ENCODE results near the gene SUSD4. TPM values are rescaled to one million over a fixed set of nuclear protein-coding genes. Genes with fewer than 3 reads are reported as not detected.

The SUSD4 gene
- total RNA-seq, 2 donors from 2014 or later: 0.58 to 1.1 TPM

DNA sequence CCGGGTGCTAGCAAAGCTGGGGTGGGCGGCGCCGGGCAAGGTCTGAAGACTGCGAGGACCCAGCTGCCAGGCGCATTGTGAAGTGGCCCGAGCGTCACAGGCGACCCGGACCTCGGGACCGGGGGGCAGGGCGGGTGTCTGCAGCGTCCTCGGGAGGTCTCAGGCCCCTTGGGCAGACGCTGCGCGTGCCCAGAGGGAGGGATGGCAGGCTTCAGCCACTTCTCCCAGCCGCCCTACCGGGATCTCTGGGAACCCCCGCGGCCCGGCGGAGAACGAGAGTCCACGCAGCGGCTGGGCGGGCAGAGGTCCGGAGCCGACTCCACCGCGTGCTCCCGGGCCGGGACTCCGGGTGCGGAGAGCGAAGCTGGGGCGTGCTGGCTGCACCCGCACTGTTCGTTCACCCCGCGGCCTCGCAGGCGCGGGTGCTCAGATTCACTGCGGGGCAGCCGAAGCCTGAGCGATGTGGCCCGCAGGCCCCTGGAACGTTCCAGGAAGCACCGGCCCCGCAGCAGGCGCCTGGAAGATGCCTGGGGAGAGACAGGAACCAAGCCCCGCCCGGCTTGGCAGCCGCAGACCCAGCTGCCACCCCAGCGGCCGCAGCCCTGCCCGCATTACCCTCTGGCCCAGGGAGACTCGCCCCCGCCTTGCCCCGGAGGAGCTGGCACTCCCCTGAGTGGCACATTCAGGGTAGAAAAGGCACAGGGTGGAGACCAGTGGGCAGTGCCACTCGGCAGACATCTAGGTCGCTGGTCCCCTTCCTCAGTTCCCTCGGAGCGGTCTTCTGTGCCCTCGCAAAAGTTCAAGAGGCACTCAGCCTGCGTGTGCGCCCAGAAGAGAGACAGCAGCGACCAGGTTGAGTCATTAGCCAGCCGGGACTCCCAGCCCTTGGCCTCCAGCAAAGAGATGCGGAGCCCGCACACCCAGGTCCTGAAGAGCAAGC is 29.6 kb upstream of the SUSD4 start, which contains the start of gene CCDC185:
Gene CCDC185, plus strand, starts transcription at position 141 of the 940 bp plus-strand sequence. Its CDS starts 61 bp downstream, at position 202.
- peak within 1 kb of the TSS in 1 of 2 donors; percentile 20 for H3K4me3 Mint-ChIP-seq
- peaks cover 35% of the 10 kb centered on the region for H3K27me3 Mint-ChIP-seq (ENCODE audit: low read depth)
- no peak within 1 kb of the TSS for H3K27ac Mint-ChIP-seq
- no peaks in the 10 kb centered on the region for H3K4me1 Mint-ChIP-seq (ENCODE audit: low read depth)
- no peaks in the 10 kb centered on the region for H3K9me3 Mint-ChIP-seq
- DNase-seq: no peak
- H3K36me3 Mint-ChIP-seq (ENCODE audit: insufficient read depth in 2 of 2): peaks cover 0 to 2% of the 10 kb centered on the region in 2 donors
- peak; percentile 25 for ATAC-seq (replicated peaks in 1 of 2)

- no peak overlapping the region for H3K4me3 Mint-ChIP-seq
- no peak for DNase-seq
- H3K27ac Mint-ChIP-seq: no peak overlapping the region
- H3K27me3 Mint-ChIP-seq (ENCODE audit: low read depth): peaks cover 35% of the 10 kb centered on the region
- peaks cover 0 to 2% of the 10 kb centered on the region in 2 donors for H3K36me3 Mint-ChIP-seq (ENCODE audit: insufficient read depth in 2 of 2)
- no peaks in the 10 kb centered on the region for H3K9me3 Mint-ChIP-seq
- no peaks in the 10 kb centered on the region for H3K4me1 Mint-ChIP-seq (ENCODE audit: low read depth)
- no peak for ATAC-seq (replicated peaks in 1 of 2)
These were observed 26.6 kb upstream of the SUSD4 start for GRCh38 chr1:223390618-223391017.

DNA sequence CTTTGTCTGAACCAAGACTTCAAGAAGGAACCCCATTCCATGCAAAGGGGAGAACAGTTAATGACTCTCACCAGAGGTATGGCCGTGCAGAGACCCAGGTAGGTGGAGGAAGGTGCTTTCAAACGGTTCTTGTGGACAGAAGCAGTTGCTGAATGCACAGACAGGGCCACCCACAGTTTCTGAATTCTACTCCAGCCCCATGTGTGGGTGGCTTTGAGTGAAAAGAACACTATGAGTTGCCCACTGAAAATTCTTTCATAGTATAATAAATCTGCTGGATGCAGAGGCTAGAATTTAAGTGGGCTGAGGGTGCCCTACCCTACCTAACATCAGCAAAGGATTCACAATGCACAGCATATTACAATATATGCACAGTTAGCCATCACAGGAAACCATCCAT is 22.0 kb upstream of the SUSD4 start:
- no peak for DNase-seq
- no peaks in the 10 kb centered on the region for H3K36me3 Mint-ChIP-seq (ENCODE audit: insufficient read depth in 2 of 2)
- H3K4me1 Mint-ChIP-seq (ENCODE audit: low read depth): no peaks in the 10 kb centered on the region
- no peak for ATAC-seq (replicated peaks in 1 of 2)
- H3K9me3 Mint-ChIP-seq: no peaks in the 10 kb centered on the region
- no peak overlapping the region for H3K4me3 Mint-ChIP-seq
- peaks cover 8% of the 10 kb centered on the region for H3K27me3 Mint-ChIP-seq (ENCODE audit: low read depth)
- H3K27ac Mint-ChIP-seq: no peak overlapping the region

- Mint-ChIP-seq H3K4me3 (no peak overlapping the region), H3K27me3 (ENCODE audit: low read depth) (no peaks in the 10 kb centered on the region), H3K4me1 (ENCODE audit: low read depth) (no peaks in the 10 kb centered on the region), H3K27ac (no peak overlapping the region), H3K9me3 (peaks cover 5 to 7% of the 10 kb centered on the region in 2 donors), H3K36me3 (ENCODE audit: insufficient read depth in 2 of 2) (no peaks in the 10 kb centered on the region)
- DNase-seq: no peak
- no peak for ATAC-seq (replicated peaks in 1 of 2)
These were observed 14.8 kb upstream of the SUSD4 start for GRCh38 chr1:223378754-223379153.

DNA sequence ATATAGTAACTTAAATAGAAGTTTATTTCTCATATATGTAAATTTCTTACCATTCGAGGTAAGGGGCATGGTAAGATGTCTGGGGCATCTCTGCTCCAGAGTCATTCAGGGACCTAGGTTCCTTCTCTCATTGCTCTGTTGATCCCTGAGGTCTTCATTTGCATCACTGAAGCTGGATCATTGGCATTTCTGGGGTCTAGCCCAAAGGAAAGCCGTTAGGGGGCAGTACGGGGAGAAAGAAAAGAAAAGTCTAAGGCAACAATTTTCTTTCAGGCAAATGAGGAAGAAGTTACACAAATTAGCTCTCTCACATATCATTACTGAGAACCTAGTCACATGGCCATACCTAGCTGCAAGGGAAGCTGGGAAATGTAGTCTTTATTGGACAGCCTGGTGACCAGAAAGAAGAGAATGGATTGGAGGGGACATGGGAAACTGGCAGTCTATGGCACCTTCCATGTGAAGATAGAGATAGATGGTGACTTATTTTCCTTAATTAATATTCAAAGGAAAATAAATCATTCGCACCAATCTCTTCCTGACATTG is 10.2 kb upstream of the SUSD4 start:
- ATAC-seq (replicated peaks in 1 of 2): no peak
- Mint-ChIP-seq H3K36me3 (ENCODE audit: insufficient read depth in 2 of 2) (peaks cover 0 to 1% of the 10 kb centered on the region in 2 donors), H3K9me3 (peaks cover 5 to 9% of the 10 kb centered on the region in 2 donors), H3K27me3 (ENCODE audit: low read depth) (peaks cover 7% of the 10 kb centered on the region), H3K27ac (no peak overlapping the region), H3K4me1 (ENCODE audit: low read depth) (no peaks in the 10 kb centered on the region), H3K4me3 (no peak overlapping the region)
- DNase-seq: no peak

DNA sequence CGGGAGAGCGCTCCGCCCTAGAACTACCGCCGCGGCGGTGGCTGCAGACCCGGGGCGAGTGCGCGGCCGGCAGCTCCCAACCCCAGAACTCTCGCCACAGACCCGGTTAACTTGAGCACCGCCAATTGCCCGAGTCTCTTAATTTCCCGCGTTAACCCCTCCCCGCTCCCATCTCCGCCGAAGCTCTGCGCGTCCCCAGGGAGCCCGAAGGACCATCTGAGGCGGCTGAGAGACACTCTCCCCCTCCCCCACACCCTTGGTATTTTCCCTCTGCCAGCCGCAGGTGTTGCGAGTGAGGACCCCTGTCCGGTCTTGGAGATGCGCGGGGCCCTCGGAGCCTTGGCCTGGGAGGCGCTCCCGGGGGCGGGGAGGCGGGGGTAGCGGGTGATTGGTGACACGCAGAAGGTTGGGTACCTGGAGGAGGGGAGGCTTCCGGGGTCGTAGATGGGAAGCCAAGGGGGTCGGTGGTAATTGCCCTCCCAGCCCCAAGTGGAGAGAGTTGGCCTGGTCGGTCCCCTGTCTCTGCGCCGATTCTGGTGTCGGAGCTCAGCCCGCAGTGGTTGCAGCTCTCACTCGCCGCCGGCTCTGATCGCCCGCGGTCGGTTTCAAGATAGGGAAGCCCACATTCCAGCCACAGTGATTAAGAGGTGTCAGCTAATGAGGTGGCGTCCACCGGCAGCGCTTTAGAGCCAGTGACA is 858 bp upstream of the SUSD4 start:
- peak overlapping the region; percentile 73 to 79 for H3K4me3 Mint-ChIP-seq
- peak in 1 of 2 donors; percentile 3 for ATAC-seq (replicated peaks in 1 of 2)

GRCh38 chr1:223363057-223363855 is 720 bp downstream of the SUSD4 start:
- Mint-ChIP-seq H3K27ac (no peak overlapping the region), H3K36me3 (ENCODE audit: insufficient read depth in 2 of 2) (no peaks in the 10 kb centered on the region), H3K4me3 (peak overlapping the region; percentile 89 to 93), H3K9me3 (no peaks in the 10 kb centered on the region), H3K27me3 (ENCODE audit: low read depth) (peaks cover 30% of the 10 kb centered on the region), H3K4me1 (ENCODE audit: low read depth) (peaks cover 21% of the 10 kb centered on the region)
- DNase-seq (peak; percentile 19 to 30), ATAC-seq (replicated peaks in 1 of 2) (peak; percentile 33 to 40)

More for the DNA sequence above, 858 bp upstream of the SUSD4 start:
- peaks cover 21% of the 10 kb centered on the region for H3K4me1 Mint-ChIP-seq (ENCODE audit: low read depth)
- no peaks in the 10 kb centered on the region for H3K36me3 Mint-ChIP-seq (ENCODE audit: insufficient read depth in 2 of 2)
- no peak overlapping the region for H3K27ac Mint-ChIP-seq
- no peaks in the 10 kb centered on the region for H3K9me3 Mint-ChIP-seq
- DNase-seq: peak; percentile 6 to 32
- H3K27me3 Mint-ChIP-seq (ENCODE audit: low read depth): peaks cover 30% of the 10 kb centered on the region

GRCh38 chr1:223358826-223359225 is 5.2 kb downstream of the SUSD4 start:
- Mint-ChIP-seq H3K27me3 (ENCODE audit: low read depth) (peaks cover 18% of the 10 kb centered on the region), H3K4me1 (ENCODE audit: low read depth) (peaks cover 19% of the 10 kb centered on the region), H3K9me3 (no peaks in the 10 kb centered on the region), H3K4me3 (no peak overlapping the region), H3K27ac (no peak overlapping the region), H3K36me3 (ENCODE audit: insufficient read depth in 2 of 2) (no peaks in the 10 kb centered on the region)
- DNase-seq (no peak), ATAC-seq (replicated peaks in 1 of 2) (peak; percentile 34 to 40)

GRCh38 chr1:223355699-223356098 is 8.3 kb downstream of the SUSD4 start:
- DNase-seq (no peak), ATAC-seq (replicated peaks in 1 of 2) (no peak)
- Mint-ChIP-seq H3K27me3 (ENCODE audit: low read depth) (no peaks in the 10 kb centered on the region), H3K9me3 (no peaks in the 10 kb centered on the region), H3K4me1 (ENCODE audit: low read depth) (no peaks in the 10 kb centered on the region), H3K27ac (no peak overlapping the region), H3K36me3 (ENCODE audit: insufficient read depth in 2 of 2) (no peaks in the 10 kb centered on the region), H3K4me3 (no peak overlapping the region)

- Mint-ChIP-seq H3K27ac (no peak overlapping the region), H3K27me3 (ENCODE audit: low read depth) (no peaks in the 10 kb centered on the region), H3K4me1 (ENCODE audit: low read depth) (no peaks in the 10 kb centered on the region), H3K4me3 (no peak overlapping the region), H3K36me3 (ENCODE audit: insufficient read depth in 2 of 2) (no peaks in the 10 kb centered on the region), H3K9me3 (no peaks in the 10 kb centered on the region)
- ATAC-seq (replicated peaks in 1 of 2) (no peak), DNase-seq (no peak)
These were observed 10.0 kb downstream of the SUSD4 start for GRCh38 chr1:223353939-223354338.

- Mint-ChIP-seq H3K4me1 (ENCODE audit: low read depth) (no peaks in the 10 kb centered on the region), H3K27ac (no peak overlapping the region), H3K36me3 (ENCODE audit: insufficient read depth in 2 of 2) (no peaks in the 10 kb centered on the region), H3K27me3 (ENCODE audit: low read depth) (no peaks in the 10 kb centered on the region), H3K4me3 (no peak overlapping the region), H3K9me3 (no peaks in the 10 kb centered on the region)
- DNase-seq (no peak), ATAC-seq (replicated peaks in 1 of 2) (no peak)
These were observed 11.0 kb downstream of the SUSD4 start for GRCh38 chr1:223352944-223353343.

GRCh38 chr1:223350361-223350908 is 13.5 kb downstream of the SUSD4 start:
- no peaks in the 10 kb centered on the region for H3K27me3 Mint-ChIP-seq (ENCODE audit: low read depth)
- H3K27ac Mint-ChIP-seq: no peak overlapping the region
- ATAC-seq (replicated peaks in 1 of 2): no peak
- H3K9me3 Mint-ChIP-seq: no peaks in the 10 kb centered on the region
- no peaks in the 10 kb centered on the region for H3K4me1 Mint-ChIP-seq (ENCODE audit: low read depth)
- H3K4me3 Mint-ChIP-seq: no peak overlapping the region
- no peak for DNase-seq
- no peaks in the 10 kb centered on the region for H3K36me3 Mint-ChIP-seq (ENCODE audit: insufficient read depth in 2 of 2)
